ENCODE measurements around the gene ZIC2.

The ZIC2 gene

DNA sequence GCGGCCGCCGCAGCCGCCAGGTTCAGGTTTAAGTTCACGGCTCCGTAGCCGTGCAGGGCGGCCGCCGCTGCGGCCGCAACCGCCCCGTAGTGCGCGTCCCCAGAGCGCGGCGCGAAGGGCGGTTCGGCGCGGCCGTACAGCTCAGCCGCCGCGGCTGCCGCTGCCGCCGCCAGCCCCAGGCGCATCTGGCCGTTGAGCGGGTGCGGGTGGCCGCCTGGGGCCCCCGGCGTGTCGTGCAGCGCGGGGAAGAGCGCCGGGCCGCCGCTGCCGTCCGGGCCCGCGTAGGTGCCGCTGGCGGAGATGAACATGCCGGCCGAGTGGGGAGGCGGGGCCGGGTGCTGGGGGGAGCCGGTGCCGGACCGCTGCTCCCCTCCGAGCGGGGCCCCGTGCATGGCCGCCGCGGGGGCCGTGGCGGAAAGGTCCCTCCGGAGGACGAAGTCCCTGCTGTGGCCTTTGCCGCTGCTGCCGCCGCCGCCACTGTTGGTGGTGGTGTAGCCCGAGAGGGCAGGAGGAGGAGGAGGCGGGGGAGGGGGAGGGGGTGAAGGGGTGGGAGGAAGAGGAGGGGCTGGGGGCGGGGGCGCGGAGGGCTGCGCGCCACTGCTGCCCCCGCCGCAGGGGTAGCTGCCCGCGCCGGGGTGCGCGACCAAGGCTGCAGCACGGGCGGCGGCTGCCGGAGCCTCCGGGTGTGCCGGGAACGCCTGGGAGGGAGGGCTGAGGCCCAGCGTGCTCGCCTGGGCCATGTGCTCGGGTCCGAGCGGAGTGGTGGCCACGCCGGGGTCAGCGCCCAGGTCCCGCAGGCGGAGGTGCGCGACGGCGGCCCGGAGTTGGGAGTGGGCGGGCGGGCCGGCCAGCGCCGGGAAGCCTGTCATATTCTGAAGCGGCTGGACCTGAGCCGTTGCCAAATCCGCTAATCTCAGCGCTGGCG lies 10.7 kb upstream of the ZIC2 start:
- H3K27me3 Mint-ChIP-seq (ENCODE audit: low read depth, poor library complexity) = peaks cover 83% of the 10 kb centered on the region
- no peak for DNase-seq

DNA sequence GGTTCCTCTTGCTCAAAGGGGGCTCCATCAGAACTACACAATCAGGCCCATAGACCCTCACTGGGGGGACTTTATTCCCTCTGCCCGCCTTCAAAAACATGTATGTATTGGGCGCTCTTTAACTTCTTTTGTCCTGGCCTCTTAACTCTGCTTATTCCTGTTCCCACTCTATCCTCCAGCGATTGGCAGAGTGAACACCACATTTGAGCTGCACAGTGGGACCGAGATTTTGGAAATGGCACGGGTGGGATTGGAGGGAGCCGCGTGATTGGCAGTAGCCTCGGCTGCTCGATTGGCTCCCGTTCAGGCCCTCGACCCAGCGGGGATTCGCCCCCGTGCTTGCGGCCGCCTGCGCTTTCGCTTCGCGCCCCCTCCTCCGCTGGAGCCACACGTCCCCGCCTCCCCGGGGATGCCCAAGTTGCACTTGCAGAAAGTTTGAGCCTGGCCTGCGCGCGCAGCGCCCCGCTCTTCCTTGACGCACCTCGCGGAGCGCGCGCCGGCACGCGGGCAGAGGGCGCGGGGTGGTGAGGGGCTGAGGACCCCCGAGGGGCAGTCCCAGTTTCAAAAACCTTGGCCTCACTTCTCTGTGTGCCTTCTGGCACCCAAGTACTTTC lies 9.9 kb upstream of the ZIC2 start, which contains the start of gene ZIC5:
Gene ZIC5, minus strand, starts transcription at position 192 of the 614 bp plus-strand sequence. Its CDS starts 164 bp downstream, at position 28.
- Mint-ChIP-seq H3K36me3 (ENCODE audit: low read depth) (no peaks in the 10 kb centered on the region), H3K27ac (peak within 1 kb of the TSS; percentile 58), H3K27me3 (ENCODE audit: low read depth, poor library complexity) (peaks cover 83% of the 10 kb centered on the region), H3K4me1 (peaks cover 31% of the 10 kb centered on the region), H3K4me3 (peak within 1 kb of the TSS; percentile 80), H3K9me3 (no peaks in the 10 kb centered on the region)
- peak; percentile 75 for DNase-seq
- TF ChIP-seq, protein P1, sequence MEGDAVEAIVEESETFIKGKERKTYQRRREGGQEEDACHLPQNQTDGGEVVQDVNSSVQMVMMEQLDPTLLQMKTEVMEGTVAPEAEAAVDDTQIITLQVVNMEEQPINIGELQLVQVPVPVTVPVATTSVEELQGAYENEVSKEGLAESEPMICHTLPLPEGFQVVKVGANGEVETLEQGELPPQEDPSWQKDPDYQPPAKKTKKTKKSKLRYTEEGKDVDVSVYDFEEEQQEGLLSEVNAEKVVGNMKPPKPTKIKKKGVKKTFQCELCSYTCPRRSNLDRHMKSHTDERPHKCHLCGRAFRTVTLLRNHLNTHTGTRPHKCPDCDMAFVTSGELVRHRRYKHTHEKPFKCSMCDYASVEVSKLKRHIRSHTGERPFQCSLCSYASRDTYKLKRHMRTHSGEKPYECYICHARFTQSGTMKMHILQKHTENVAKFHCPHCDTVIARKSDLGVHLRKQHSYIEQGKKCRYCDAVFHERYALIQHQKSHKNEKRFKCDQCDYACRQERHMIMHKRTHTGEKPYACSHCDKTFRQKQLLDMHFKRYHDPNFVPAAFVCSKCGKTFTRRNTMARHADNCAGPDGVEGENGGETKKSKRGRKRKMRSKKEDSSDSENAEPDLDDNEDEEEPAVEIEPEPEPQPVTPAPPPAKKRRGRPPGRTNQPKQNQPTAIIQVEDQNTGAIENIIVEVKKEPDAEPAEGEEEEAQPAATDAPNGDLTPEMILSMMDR (IDR thresholded peaks at IDR 0.05) = no peak

More for the DNA sequence above, 10.7 kb upstream of the ZIC2 start:
- Mint-ChIP-seq H3K36me3 (ENCODE audit: low read depth) (no peaks in the 10 kb centered on the region), H3K4me3 (peak overlapping the region; percentile 80), H3K4me1 (peaks cover 36% of the 10 kb centered on the region), H3K27ac (no peak overlapping the region), H3K9me3 (no peaks in the 10 kb centered on the region)
- TF ChIP-seq, protein P1 (IDR thresholded peaks at IDR 0.05) = no peak

DNA sequence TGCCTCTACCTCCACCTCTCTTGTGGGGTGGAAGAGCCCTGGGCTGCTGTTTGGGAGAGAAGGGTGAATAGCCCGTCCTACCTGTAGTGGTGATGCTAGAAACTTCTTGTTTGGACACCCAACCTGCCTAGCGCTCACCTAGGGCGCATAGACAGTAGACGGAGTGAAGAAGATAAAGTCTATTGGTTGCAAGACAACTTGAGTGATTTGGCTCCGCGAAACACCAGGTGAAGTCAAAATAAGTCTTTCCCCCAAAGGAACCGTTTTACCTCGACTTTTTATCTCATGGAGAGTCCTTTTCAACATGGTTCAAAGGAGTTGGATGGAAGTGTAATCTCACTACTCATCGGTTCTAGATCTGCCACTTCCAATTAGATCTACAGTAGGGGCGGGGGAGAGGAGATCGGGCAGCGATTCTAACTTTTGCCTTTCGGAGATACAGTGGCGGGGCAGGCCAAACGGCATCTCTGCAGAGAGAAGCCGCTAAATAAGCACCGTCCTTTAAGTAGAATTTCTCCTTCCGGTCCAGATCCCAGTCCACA lies 9.3 kb upstream of the ZIC2 start:
- peaks cover 83% of the 10 kb centered on the region for H3K27me3 Mint-ChIP-seq (ENCODE audit: low read depth, poor library complexity)
- no peak for DNase-seq
- peak overlapping the region; percentile 80 for H3K4me3 Mint-ChIP-seq
- peaks cover 32% of the 10 kb centered on the region for H3K4me1 Mint-ChIP-seq
- no peaks in the 10 kb centered on the region for H3K9me3 Mint-ChIP-seq
- H3K27ac Mint-ChIP-seq = no peak overlapping the region
- no peaks in the 10 kb centered on the region for H3K36me3 Mint-ChIP-seq (ENCODE audit: low read depth)
- TF ChIP-seq, protein P1 (IDR thresholded peaks at IDR 0.05) = no peak

DNA sequence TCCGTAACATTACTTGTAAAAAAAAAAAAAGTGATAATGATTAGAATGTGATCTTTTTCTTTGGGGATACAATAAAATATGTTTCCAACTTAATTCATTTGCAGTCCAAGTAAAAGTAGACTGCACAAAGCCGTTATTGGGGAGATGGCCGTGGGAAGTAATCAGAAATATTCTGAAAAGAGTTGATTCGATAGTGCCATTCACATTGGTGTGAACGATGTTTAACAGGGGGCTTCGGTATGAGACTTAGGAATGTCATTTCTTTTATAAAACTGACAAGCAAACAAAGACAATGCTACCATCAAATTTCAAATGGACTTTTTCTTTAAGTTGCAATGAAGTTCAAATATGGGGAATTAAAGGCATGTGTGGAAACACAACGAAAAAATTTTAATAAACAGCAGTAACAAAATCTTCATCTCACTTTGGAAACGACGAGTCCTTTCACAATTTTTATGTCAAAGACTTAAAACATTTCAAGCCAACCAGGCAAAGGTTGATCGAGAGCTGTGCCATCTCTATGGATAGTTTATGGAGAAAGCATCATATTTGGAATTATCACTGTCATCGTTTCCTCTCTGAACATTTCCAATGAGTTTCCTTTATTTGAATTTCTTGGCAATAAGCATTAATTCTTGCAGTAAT lies 8.3 kb upstream of the ZIC2 start:
- H3K27me3 Mint-ChIP-seq (ENCODE audit: low read depth, poor library complexity) = peaks cover 85% of the 10 kb centered on the region

DNA sequence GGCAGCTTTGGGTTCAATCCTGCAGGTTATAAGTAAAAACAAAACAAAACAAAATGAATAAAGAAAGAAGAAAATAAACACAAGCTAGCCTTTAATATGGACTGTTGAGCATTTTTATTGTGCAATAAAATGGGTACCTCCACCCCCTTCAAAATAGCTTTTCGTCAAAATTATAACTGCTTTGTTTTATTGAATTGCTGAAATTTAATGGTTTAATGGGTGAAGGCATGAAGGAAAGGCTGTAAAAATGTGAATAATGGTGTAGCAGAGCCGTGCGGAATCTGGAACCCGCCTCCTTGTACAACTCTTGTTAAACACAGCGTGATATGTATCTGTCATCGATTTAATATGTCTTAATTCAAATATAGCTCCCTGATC lies 7.8 kb upstream of the ZIC2 start:
- no peak for DNase-seq
- Mint-ChIP-seq H3K36me3 (ENCODE audit: low read depth) (no peaks in the 10 kb centered on the region), H3K9me3 (peaks cover 3% of the 10 kb centered on the region), H3K4me1 (peaks cover 41% of the 10 kb centered on the region), H3K4me3 (no peak overlapping the region), H3K27ac (no peak overlapping the region), H3K27me3 (ENCODE audit: low read depth, poor library complexity) (peaks cover 90% of the 10 kb centered on the region)
- TF ChIP-seq, protein P1 (IDR thresholded peaks at IDR 0.05) = no peak

More for the DNA sequence above, 8.3 kb upstream of the ZIC2 start:
- TF ChIP-seq, protein P1 (IDR thresholded peaks at IDR 0.05) = no peak
- peaks cover 3% of the 10 kb centered on the region for H3K9me3 Mint-ChIP-seq
- H3K4me1 Mint-ChIP-seq = peaks cover 35% of the 10 kb centered on the region
- DNase-seq = no peak
- no peak overlapping the region for H3K4me3 Mint-ChIP-seq
- H3K36me3 Mint-ChIP-seq (ENCODE audit: low read depth) = no peaks in the 10 kb centered on the region
- no peak overlapping the region for H3K27ac Mint-ChIP-seq
